DMS53 treated with DMSO at 0.1 percent for 48 hours (cell line): ENCODE results near the gene COMT.
"Not testable (repeated sequence)": the region's sequence is repeated elsewhere in the genome, so short reads cannot be mapped to it uniquely, and the experiment has no call there.

Experiments used
- DNase-seq: peaks from one replicate; lab custom pipeline; 2025; ENCODE audit not compliant: unreplicated experiment; lab: John Stamatoyannopoulos, UW

The COMT gene

GRCh38 chr22:19928207-19928606, 13.4 kb upstream of the COMT start:
- DNase-seq: no peak

- DNase-seq: no peak
These were observed 11.7 kb upstream of the COMT start for GRCh38 chr22:19929586-19930550.

DNA sequence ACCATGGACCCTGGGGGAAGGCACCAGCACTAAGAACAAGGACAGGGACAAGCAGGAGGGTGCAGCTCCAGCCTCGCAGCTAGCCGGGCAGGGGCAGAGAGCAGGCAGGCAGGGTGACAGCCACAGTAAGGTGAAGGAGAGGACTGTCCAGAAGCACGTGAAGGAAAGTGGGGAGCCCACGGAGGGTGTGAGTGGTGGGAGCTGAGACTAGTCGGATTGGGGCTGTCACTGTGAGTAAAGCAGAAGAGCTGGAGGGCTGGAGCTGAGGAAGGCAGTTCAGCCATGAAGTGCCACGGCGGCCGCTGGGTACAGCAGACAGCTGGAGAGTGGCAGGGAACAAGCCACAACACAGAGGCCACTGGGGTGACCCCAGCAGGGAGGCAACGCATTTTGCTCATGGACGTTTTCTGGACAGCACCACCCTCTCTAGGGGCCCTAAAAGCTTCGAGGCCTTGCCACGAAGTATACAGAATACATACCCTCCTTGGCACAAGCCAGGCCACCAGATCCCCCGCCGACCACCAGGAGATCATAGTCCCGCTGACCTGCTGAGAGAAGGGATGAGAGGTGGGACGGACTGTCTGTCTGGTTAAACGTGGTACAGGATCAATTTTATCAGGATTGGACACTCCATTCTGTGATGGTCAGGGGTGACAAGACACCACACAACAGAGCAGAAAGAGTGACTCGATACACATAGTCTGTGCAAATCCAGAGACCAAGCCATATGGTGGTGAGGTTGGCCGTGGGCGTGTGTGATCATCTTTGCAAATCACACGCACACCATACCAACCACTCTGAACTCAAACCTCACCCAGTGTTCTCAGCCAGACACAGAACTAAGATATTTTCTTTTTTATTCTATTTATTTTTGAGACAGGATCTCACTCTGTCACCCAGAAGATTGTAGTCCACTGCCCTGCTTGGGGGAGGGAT, 10.8 kb upstream of the COMT start:
- DNase-seq: no peak

DNA sequence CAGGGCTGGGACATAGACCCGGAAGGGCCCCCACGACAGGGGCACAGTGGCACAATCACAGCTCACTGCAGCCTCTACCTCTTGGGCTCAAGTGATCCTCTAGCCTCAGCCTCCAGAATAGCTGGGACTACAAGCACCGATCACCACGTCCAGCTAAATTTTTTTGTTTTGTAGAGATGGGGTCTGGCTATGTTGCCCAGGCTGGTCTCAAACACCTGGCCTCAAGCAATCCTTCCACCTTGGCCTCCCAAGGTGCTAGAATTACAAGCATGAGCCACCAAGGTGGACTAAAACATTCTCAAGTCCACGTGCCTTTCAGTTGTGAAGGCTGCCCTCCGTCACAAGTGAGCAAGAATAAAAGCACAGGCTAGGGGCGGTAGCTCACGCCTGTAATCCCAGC, 10.1 kb upstream of the COMT start:
- no peak for DNase-seq

GRCh38 chr22:19932367-19933206, 9.0 kb upstream of the COMT start:
- DNase-seq: no peak

GRCh38 chr22:19933341-19934241, 8.0 kb upstream of the COMT start:
- DNase-seq: no peak

GRCh38 chr22:19935123-19935718, 6.4 kb upstream of the COMT start:
- DNase-seq: not testable (repeated sequence)

GRCh38 chr22:19936513-19936912, 5.1 kb upstream of the COMT start:
- DNase-seq: no peak

DNA sequence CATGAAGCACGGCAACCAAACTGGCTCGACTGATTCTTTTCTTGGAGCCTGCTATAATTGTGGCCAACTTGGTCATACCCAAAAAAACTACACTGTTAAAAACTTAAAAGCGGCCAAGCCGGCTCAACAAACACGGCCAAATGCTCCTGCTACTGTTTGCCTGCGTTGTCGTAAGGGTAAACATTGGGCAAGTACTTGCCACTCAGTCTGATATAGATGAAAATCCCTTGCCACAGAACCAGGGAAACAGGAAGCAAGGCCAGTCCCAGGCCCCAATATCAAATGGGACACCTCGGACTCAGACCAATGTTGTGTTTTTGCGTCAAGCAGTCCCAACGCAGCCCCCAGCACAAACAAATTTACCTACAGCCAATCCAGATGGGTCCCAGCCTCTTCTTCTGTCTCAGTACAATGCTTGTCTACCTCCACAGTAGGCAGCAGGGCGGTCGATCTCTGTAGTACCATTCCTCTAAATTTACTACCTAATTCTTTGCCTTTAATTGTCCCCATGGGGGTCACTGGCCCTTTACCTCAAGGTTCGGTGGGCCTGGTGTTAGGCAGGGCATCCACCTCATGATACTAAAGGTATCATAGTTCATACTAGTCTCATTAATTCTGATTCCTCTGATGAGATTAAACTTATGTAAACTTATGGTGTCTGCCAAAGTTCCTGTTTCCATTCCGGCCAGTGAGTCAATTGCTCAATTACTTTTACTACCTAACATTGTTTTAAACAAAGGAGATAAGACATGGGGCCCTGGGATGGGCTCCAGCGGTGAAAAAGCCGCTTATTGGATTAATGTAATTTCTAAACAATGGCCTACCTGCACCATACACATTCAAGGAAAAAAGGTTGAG, 3.7 kb upstream of the COMT start:
- no peak for DNase-seq

DNA sequence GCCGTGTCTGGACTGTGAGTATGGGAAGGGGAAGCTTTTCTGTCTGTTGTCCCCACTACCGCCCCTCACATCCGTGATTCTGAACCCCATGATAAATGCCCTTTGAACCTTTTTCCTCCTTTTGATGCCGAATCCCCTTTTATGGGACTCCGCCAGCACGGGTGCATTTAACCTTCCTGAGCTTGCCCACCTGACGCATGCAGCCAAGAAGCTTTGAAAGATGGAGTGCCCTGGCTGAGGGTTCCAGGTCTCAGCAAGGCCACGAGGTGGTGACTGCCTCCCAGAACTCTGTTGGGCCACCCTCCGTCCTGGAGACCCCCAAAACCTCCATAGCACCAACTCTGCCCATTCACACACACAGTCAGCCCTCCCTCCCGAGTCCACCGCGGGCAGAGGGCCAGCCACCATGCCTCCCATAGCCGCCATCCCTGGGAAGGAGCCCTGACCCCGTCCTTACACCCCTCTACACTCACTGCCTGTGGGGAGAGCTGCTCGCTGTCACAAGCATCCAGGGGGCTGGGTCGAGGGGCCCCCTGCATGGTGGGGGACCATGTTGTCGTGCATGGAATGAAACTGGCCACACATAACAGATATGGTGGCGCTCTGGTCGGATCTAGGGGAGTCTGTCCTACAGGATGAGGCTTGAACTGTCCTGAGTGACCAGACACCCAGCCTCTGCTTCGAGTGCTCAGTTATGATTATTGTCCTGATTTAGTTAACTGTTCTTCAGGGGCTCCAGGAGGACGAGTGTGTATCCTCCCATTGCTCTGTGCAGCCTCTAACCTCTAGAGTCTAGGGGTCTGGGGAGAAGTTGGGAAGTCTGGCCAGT, 822 bp upstream of the COMT start:
- DNase-seq: no peak

DNA sequence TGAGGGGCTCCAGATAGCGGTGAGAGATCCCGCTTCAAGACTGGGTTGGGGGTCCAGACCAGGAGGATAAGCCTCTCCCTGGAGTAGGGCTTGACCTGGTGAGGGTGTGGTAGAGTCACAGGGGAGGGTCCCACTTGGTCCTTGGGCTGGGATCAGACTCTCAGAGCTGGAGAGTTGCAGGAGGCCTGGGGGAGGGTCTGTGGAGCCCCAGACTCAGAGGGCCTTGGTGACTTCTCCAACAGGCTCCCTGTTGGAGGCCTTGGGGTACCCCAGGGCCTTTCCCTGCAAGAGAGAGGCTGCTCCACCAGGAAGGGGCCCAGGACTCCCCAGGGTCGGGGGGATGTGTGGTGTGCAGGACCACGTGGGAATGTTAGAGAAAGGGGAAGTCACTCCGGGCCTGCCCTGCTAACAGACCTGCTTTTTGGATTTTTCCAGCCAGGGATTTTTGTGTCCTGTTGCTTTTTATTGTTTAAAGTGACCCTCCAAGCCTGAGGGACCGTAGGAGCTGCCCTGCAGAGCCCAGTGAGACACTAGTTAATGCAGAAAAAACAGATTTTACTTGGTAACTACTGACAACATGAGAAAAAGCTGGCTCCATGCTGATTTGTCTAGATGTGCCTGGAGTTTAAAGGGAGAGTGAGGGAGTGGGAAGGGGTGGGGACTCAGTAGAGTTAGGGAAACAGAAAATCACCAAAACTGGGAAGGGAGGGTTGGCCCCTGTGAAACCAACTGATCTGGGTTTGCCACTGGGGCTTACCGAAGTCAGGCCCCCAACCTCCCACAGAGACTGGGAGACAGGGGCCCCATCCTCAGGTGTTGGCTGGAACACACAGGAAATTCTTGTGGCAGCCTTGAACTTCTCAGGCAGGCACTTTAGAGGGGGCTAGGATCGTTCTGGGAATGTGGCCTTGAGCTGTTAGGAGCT, 847 bp downstream of the COMT start:
- DNase-seq: no peak

DNA sequence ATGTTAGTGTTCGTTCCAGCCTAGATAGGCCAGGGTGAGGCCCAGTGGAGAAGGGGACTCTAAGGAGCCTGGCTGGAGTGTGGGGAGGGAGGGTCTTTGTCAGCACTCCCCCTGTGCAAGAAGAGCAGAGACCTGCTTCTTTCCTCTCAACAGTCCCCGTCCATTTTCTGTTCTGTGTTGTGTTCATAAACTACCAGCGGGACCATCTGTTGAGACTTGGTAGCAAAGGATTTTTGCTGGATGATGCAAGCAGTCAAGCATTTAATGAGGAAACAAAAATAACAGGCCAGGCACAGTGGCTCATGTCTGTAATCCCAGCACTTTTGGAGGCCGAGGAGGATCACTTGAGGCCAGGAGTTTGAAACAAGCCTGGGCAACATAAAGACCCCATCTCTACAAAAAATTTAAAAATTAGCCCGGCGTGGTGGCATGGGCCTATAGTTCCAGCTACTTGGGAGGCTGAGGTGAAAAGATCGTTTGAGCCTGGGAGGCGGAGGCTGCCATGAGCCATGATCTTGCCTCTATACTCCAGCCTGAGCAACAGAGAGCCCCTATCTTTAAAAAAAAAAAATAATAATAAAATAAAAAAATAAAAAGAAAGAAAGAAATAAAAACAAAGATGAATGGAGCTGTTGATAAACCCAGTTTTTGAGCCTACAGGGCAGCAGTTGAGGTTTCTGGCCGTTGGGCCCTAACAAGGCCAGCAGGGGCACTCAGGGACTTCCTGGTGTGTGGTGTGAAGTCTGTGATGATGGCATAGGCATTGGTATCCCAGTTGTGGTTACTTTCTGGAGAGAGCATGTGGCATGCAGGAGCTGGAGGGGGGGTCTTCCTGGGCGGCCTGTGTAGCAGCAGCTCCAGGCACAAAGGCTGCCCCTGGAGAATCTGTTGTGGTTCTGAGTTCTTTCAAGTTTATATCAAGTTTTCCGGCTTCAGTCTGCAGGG, 1.8 kb downstream of the COMT start:
- DNase-seq: no peak

GRCh38 chr22:19948057-19948760, 6.6 kb downstream of the COMT start:
- no peak for DNase-seq

- no peak for DNase-seq
These were observed 9.8 kb downstream of the COMT start for GRCh38 chr22:19951346-19951745.
